ENCODE results near the gene AP4S1.

Gene AP4S1

DNA sequence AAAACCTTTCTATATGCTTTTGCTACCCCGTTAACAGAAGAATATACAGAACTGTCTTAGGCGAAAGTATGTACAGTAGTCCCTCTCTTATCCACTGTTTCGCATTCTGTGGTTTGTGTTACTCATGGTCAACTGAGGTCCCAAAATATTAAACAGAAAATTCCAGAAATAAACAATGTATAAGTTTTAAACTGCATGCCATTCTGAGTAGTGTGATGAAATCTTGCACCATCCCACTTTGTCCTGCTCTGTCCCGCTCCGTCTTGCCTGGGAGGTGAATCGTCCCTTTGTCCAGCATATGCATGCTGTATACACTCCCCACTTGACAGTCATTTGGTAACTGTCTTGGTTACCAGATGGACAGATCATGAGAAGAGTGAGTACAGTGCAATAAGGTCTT lies 70.8 kb downstream of the AP4S1 start:
- H3K36me3 ChIP-seq (ENCODE audit: control insufficient read depth in 1 of 2, insufficient read depth in 2 of 2, low read length in 2 of 2), result peaks cover 19 to 41% of the 10 kb centered on the region in 2 donors
- no peak overlapping the region for H3K27ac ChIP-seq (ENCODE audit: low read depth, low read length)
- H3K4me1 ChIP-seq (ENCODE audit: control insufficient read depth in 1 of 2, insufficient read depth in 2 of 2, low read length in 2 of 2), result peaks cover under 1 to 8% of the 10 kb centered on the region in 2 donors
- no peaks in the 10 kb centered on the region for H3K9me3 ChIP-seq (ENCODE audit: control insufficient read depth in 1 of 2, low read length in 2 of 2)
- H3K27me3 ChIP-seq (ENCODE audit: control insufficient read depth in 1 of 2, insufficient read depth in 2 of 2, low read length in 2 of 2), result no peaks in the 10 kb centered on the region
- no peak overlapping the region for H3K9ac ChIP-seq (ENCODE audit: low read depth in 1 of 2, low read length in 2 of 2)
- no peak overlapping the region for H3K4me3 ChIP-seq (ENCODE audit: low read depth in 1 of 2, low read length in 2 of 2)

DNA sequence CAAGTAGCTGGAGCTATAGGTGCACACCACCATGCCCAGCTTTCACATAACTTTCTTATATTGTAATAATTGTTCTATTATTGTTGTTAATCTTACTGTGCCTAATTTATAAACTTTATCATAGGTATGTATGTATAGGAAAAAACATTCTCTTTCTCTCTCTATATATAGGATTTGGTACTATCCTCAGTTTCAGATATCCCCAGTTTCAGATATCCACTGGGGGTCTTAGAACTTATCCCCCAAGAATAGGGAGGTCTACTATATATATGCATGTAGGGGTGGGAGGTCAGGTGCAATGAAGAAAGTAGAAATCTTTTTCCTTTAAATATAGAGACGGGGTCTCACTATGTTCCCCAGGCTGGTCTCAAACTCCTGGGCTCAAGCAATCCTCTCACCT lies 71.6 kb downstream of the AP4S1 start:
- peaks cover 23 to 49% of the 10 kb centered on the region in 2 donors for H3K36me3 ChIP-seq (ENCODE audit: control insufficient read depth in 1 of 2, insufficient read depth in 2 of 2, low read length in 2 of 2)
- no peaks in the 10 kb centered on the region for H3K9me3 ChIP-seq (ENCODE audit: control insufficient read depth in 1 of 2, low read length in 2 of 2)
- H3K27me3 ChIP-seq (ENCODE audit: control insufficient read depth in 1 of 2, insufficient read depth in 2 of 2, low read length in 2 of 2), result no peaks in the 10 kb centered on the region
- H3K4me1 ChIP-seq (ENCODE audit: control insufficient read depth in 1 of 2, insufficient read depth in 2 of 2, low read length in 2 of 2), result no peaks in the 10 kb centered on the region
- H3K27ac ChIP-seq (ENCODE audit: low read depth, low read length), result no peak overlapping the region
- no peak overlapping the region for H3K4me3 ChIP-seq (ENCODE audit: low read depth in 1 of 2, low read length in 2 of 2)
- no peak overlapping the region for H3K9ac ChIP-seq (ENCODE audit: low read depth in 1 of 2, low read length in 2 of 2)

GRCh38 chr14:31106768-31107167 lies 81.3 kb downstream of the AP4S1 start:
- no peak overlapping the region for H3K27ac ChIP-seq (ENCODE audit: low read depth, low read length)
- H3K4me1 ChIP-seq (ENCODE audit: control insufficient read depth in 1 of 2, insufficient read depth in 2 of 2, low read length in 2 of 2), result no peaks in the 10 kb centered on the region
- H3K36me3 ChIP-seq (ENCODE audit: control insufficient read depth in 1 of 2, insufficient read depth in 2 of 2, low read length in 2 of 2), result peaks cover 61 to 90% of the 10 kb centered on the region in 2 donors
- no peak overlapping the region for H3K4me3 ChIP-seq (ENCODE audit: low read depth in 1 of 2, low read length in 2 of 2)
- H3K9me3 ChIP-seq (ENCODE audit: control insufficient read depth in 1 of 2, low read length in 2 of 2), result no peaks in the 10 kb centered on the region
- no peaks in the 10 kb centered on the region for H3K27me3 ChIP-seq (ENCODE audit: control insufficient read depth in 1 of 2, insufficient read depth in 2 of 2, low read length in 2 of 2)
- H3K9ac ChIP-seq (ENCODE audit: low read depth in 1 of 2, low read length in 2 of 2), result no peak overlapping the region

- no peaks in the 10 kb centered on the region for H3K27me3 ChIP-seq (ENCODE audit: control insufficient read depth in 1 of 2, insufficient read depth in 2 of 2, low read length in 2 of 2)
- H3K27ac ChIP-seq (ENCODE audit: low read depth, low read length), result no peak overlapping the region
- H3K9ac ChIP-seq (ENCODE audit: low read depth in 1 of 2, low read length in 2 of 2), result no peak overlapping the region
- peaks cover 52 to 90% of the 10 kb centered on the region in 2 donors for H3K36me3 ChIP-seq (ENCODE audit: control insufficient read depth in 1 of 2, insufficient read depth in 2 of 2, low read length in 2 of 2)
- no peaks in the 10 kb centered on the region for H3K4me1 ChIP-seq (ENCODE audit: control insufficient read depth in 1 of 2, insufficient read depth in 2 of 2, low read length in 2 of 2)
- H3K9me3 ChIP-seq (ENCODE audit: control insufficient read depth in 1 of 2, low read length in 2 of 2), result no peaks in the 10 kb centered on the region
- no peak overlapping the region for H3K4me3 ChIP-seq (ENCODE audit: low read depth in 1 of 2, low read length in 2 of 2)
These were observed 83.8 kb downstream of the AP4S1 start for GRCh38 chr14:31109257-31109656.

- no peak overlapping the region for H3K4me3 ChIP-seq (ENCODE audit: low read depth in 1 of 2, low read length in 2 of 2)
- H3K27me3 ChIP-seq (ENCODE audit: control insufficient read depth in 1 of 2, insufficient read depth in 2 of 2, low read length in 2 of 2), result no peaks in the 10 kb centered on the region
- no peak overlapping the region for H3K27ac ChIP-seq (ENCODE audit: low read depth, low read length)
- no peaks in the 10 kb centered on the region for H3K9me3 ChIP-seq (ENCODE audit: control insufficient read depth in 1 of 2, low read length in 2 of 2)
- H3K4me1 ChIP-seq (ENCODE audit: control insufficient read depth in 1 of 2, insufficient read depth in 2 of 2, low read length in 2 of 2), result no peaks in the 10 kb centered on the region
- peaks cover 46 to 89% of the 10 kb centered on the region in 2 donors for H3K36me3 ChIP-seq (ENCODE audit: control insufficient read depth in 1 of 2, insufficient read depth in 2 of 2, low read length in 2 of 2)
- no peak overlapping the region for H3K9ac ChIP-seq (ENCODE audit: low read depth in 1 of 2, low read length in 2 of 2)
These were observed 85.4 kb downstream of the AP4S1 start for GRCh38 chr14:31110872-31111271.

GRCh38 chr14:31113794-31114193 lies 88.3 kb downstream of the AP4S1 start:
- no peaks in the 10 kb centered on the region for H3K27me3 ChIP-seq (ENCODE audit: control insufficient read depth in 1 of 2, insufficient read depth in 2 of 2, low read length in 2 of 2)
- no peaks in the 10 kb centered on the region for H3K9me3 ChIP-seq (ENCODE audit: control insufficient read depth in 1 of 2, low read length in 2 of 2)
- no peak overlapping the region for H3K9ac ChIP-seq (ENCODE audit: low read depth in 1 of 2, low read length in 2 of 2)
- no peak overlapping the region for H3K27ac ChIP-seq (ENCODE audit: low read depth, low read length)
- peaks cover 39 to 89% of the 10 kb centered on the region in 2 donors for H3K36me3 ChIP-seq (ENCODE audit: control insufficient read depth in 1 of 2, insufficient read depth in 2 of 2, low read length in 2 of 2)
- H3K4me1 ChIP-seq (ENCODE audit: control insufficient read depth in 1 of 2, insufficient read depth in 2 of 2, low read length in 2 of 2), result no peaks in the 10 kb centered on the region
- no peak overlapping the region for H3K4me3 ChIP-seq (ENCODE audit: low read depth in 1 of 2, low read length in 2 of 2)

DNA sequence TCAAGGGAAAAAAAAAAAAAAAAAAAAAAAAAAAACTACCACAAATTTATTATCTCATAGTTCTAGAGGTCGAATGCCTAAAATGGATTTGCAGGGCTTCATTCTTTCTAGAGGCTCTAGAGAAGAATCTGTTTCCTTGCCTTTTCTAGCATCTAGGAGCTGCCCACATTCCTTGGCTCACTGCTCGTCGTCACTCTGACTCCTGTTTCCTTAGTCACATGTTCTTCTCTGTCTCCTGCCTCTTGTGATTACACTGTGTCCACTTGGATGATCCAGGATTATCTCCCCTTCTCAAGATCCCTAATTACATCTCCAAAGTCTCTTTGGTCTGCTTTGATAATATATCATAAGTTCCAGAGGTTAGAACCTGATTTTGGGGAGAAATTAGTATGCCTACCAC lies 93.4 kb downstream of the AP4S1 start:
- Histone ChIP-seq H3K4me1 (ENCODE audit: control insufficient read depth in 1 of 2, insufficient read depth in 2 of 2, low read length in 2 of 2) (no peaks in the 10 kb centered on the region), H3K27ac (ENCODE audit: low read depth, low read length) (no peak overlapping the region), H3K27me3 (ENCODE audit: control insufficient read depth in 1 of 2, insufficient read depth in 2 of 2, low read length in 2 of 2) (no peaks in the 10 kb centered on the region), H3K9ac (ENCODE audit: low read depth in 1 of 2, low read length in 2 of 2) (no peak overlapping the region), H3K4me3 (ENCODE audit: low read depth in 1 of 2, low read length in 2 of 2) (no peak overlapping the region), H3K9me3 (ENCODE audit: control insufficient read depth in 1 of 2, low read length in 2 of 2) (no peaks in the 10 kb centered on the region), H3K36me3 (ENCODE audit: control insufficient read depth in 1 of 2, insufficient read depth in 2 of 2, low read length in 2 of 2) (peaks cover 40 to 86% of the 10 kb centered on the region in 2 donors)

DNA sequence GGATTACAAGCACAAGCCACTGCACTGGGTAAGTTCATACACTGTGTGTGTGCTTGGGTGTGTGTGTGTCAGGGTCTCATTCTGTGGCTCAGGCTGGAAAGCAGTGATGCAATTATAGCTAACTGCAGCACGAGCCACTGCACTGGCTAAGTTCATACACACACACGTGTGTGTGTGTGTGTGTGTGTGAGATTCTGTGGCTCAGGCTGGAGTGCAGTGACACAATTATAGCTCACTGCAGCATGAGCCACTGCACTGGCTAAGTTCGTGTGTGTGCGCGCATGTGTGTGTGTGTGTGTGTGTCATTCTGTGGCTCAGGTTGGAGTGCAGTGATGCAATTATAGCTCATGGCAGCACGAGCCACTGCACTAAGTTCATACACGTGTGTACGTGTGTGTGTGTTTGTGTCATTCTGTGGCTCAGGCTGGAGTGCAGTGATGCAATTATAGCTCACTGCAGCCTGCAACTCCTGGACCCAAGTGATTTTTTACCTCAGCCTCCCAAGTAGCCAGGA lies 96.7 kb downstream of the AP4S1 start:
- peaks cover 35 to 72% of the 10 kb centered on the region in 2 donors for H3K36me3 ChIP-seq (ENCODE audit: control insufficient read depth in 1 of 2, insufficient read depth in 2 of 2, low read length in 2 of 2)
- no peaks in the 10 kb centered on the region for H3K27me3 ChIP-seq (ENCODE audit: control insufficient read depth in 1 of 2, insufficient read depth in 2 of 2, low read length in 2 of 2)
- no peak overlapping the region for H3K4me3 ChIP-seq (ENCODE audit: low read depth in 1 of 2, low read length in 2 of 2)
- H3K27ac ChIP-seq (ENCODE audit: low read depth, low read length), result no peak overlapping the region
- H3K9ac ChIP-seq (ENCODE audit: low read depth in 1 of 2, low read length in 2 of 2), result no peak overlapping the region
- H3K4me1 ChIP-seq (ENCODE audit: control insufficient read depth in 1 of 2, insufficient read depth in 2 of 2, low read length in 2 of 2), result no peaks in the 10 kb centered on the region
- H3K9me3 ChIP-seq (ENCODE audit: control insufficient read depth in 1 of 2, low read length in 2 of 2), result no peaks in the 10 kb centered on the region

DNA sequence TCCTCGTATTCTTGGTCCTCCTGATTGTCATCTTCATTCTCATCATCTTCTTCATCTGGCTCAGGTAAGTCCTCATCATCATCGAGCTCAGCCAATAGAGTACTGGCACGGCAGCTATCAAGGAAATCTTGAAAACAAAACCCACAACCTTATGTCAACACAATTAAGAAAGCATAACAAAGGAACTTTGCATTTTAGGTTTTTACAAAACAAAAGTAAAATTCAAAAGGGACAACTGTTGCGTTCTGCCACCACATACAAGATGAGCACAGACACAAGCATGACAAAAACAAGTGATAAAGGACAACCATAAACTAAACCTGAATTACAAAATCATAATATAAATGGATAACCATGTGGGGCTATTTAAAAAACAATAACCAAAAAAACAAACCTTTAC lies 97.5 kb downstream of the AP4S1 start:
- Histone ChIP-seq H3K9me3 (ENCODE audit: control insufficient read depth in 1 of 2, low read length in 2 of 2) (no peaks in the 10 kb centered on the region), H3K4me3 (ENCODE audit: low read depth in 1 of 2, low read length in 2 of 2) (no peak overlapping the region), H3K27ac (ENCODE audit: low read depth, low read length) (no peak overlapping the region), H3K36me3 (ENCODE audit: control insufficient read depth in 1 of 2, insufficient read depth in 2 of 2, low read length in 2 of 2) (peaks cover 33 to 68% of the 10 kb centered on the region in 2 donors), H3K4me1 (ENCODE audit: control insufficient read depth in 1 of 2, insufficient read depth in 2 of 2, low read length in 2 of 2) (no peaks in the 10 kb centered on the region), H3K27me3 (ENCODE audit: control insufficient read depth in 1 of 2, insufficient read depth in 2 of 2, low read length in 2 of 2) (no peaks in the 10 kb centered on the region), H3K9ac (ENCODE audit: low read depth in 1 of 2, low read length in 2 of 2) (no peak overlapping the region)

DNA sequence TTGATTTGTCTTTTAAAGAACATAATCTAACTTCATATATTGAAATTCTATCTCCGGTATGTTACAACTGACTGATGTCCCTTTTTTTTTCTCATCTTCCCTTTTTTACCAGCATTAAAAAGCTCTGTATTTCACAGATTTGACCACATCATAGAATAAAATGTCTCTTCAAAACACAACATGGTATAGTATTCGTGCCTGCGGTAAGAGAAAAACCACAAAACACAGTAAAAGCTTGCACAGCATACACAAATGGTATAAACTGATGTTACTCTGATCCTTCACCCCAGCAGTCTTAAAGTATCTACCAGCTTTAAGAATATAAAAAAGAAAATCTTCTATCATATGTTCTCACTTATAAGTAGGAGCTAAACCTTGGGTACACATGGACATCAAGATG lies 98.7 kb downstream of the AP4S1 start:
- H3K4me3 ChIP-seq (ENCODE audit: low read depth in 1 of 2, low read length in 2 of 2), result no peak overlapping the region
- H3K4me1 ChIP-seq (ENCODE audit: control insufficient read depth in 1 of 2, insufficient read depth in 2 of 2, low read length in 2 of 2), result peaks cover 0 to 5% of the 10 kb centered on the region in 2 donors
- no peak overlapping the region for H3K27ac ChIP-seq (ENCODE audit: low read depth, low read length)
- H3K36me3 ChIP-seq (ENCODE audit: control insufficient read depth in 1 of 2, insufficient read depth in 2 of 2, low read length in 2 of 2), result peaks cover 36 to 71% of the 10 kb centered on the region in 2 donors
- H3K9ac ChIP-seq (ENCODE audit: low read depth in 1 of 2, low read length in 2 of 2), result no peak overlapping the region
- H3K27me3 ChIP-seq (ENCODE audit: control insufficient read depth in 1 of 2, insufficient read depth in 2 of 2, low read length in 2 of 2), result no peaks in the 10 kb centered on the region
- H3K9me3 ChIP-seq (ENCODE audit: control insufficient read depth in 1 of 2, low read length in 2 of 2), result no peaks in the 10 kb centered on the region

DNA sequence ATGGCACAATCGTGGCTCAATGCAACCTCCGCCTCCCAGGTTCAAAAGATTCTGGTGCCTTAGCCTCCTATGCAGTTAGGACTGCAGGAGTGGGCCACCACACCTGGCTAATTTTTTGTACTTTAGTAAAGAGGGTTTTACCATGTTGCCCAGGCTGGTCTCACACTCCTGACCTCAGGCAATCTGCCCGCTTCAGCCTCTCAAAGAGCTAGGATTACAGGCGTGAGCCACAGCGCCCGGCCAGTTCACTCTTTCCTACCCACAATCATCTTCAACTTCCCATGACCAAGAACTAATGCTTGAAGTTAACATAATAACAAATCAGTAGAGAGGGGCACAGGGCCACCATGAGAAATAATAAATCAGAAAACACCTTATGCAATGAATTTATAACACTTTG lies 99.8 kb downstream of the AP4S1 start:
- H3K27me3 ChIP-seq (ENCODE audit: control insufficient read depth in 1 of 2, insufficient read depth in 2 of 2, low read length in 2 of 2), result no peaks in the 10 kb centered on the region
- peaks cover 0 to 5% of the 10 kb centered on the region in 2 donors for H3K4me1 ChIP-seq (ENCODE audit: control insufficient read depth in 1 of 2, insufficient read depth in 2 of 2, low read length in 2 of 2)
- H3K27ac ChIP-seq (ENCODE audit: low read depth, low read length), result no peak overlapping the region
- no peak overlapping the region for H3K4me3 ChIP-seq (ENCODE audit: low read depth in 1 of 2, low read length in 2 of 2)
- no peaks in the 10 kb centered on the region for H3K9me3 ChIP-seq (ENCODE audit: control insufficient read depth in 1 of 2, low read length in 2 of 2)
- H3K36me3 ChIP-seq (ENCODE audit: control insufficient read depth in 1 of 2, insufficient read depth in 2 of 2, low read length in 2 of 2), result peaks cover 31 to 71% of the 10 kb centered on the region in 2 donors
- H3K9ac ChIP-seq (ENCODE audit: low read depth in 1 of 2, low read length in 2 of 2), result no peak overlapping the region

Measured in duodenal mucosa (tissue), 2 donors.